HCT116 (cell line): Measurements from ENCODE around the gene IGSF3.

Experiments
- CEBPB ChIP-seq: IDR thresholded peaks from 2 replicates; pipeline ENCODE4 v1.6.1; 2012; ENCODE audit warnings: low read depth
- CTCF ChIP-seq, 3 experiments: fragments of 200-600 bp in 1 of 3; sonication (generic) in 1 of 3; IDR thresholded peaks in 2 of 3; conservative IDR thresholded peaks in 1 of 3; 2 replicates each; pipeline ENCODE4 v1.5.1; 2012 to 2017; ENCODE audit warnings: low read depth in 2 of 3, low read length in 2 of 3, antibody characterized with exemption in 1 of 3, borderline replicate concordance in 1 of 3, control low read depth in 1 of 3, mild to moderate bottlenecking in 1 of 3, mixed read lengths in 1 of 3, mixed run types in 1 of 3, moderate library complexity in 1 of 3; ENCODE audit not compliant: insufficient read depth in 1 of 3
- EGR1 ChIP-seq: IDR thresholded peaks from 2 replicates; pipeline ENCODE4 v1.6.1; 2012; ENCODE audit warnings: low read depth
- EZH2 ChIP-seq: fragments of 200-600 bp; sonication (generic); IDR thresholded peaks from 2 replicates; pipeline ENCODE4 v1.6.1; 2017; ENCODE audit warnings: antibody characterized with exemption, mixed run types
- JUND ChIP-seq: IDR thresholded peaks from 2 replicates; pipeline ENCODE4 v1.6.1; 2012
- POLR2A ChIP-seq: IDR thresholded peaks from 2 replicates; pipeline ENCODE4 v1.7.0; 2011; ENCODE audit warnings: borderline replicate concordance; ENCODE audit not compliant: insufficient read depth, insufficient read length; ENCODE audit errors: extremely low read depth
- RAD21 ChIP-seq: IDR thresholded peaks from 2 replicates; pipeline ENCODE4 v1.6.1; 2012; ENCODE audit warnings: low read depth, mild to moderate bottlenecking
- TCF7L2 ChIP-seq: IDR thresholded peaks from 2 replicates; pipeline ENCODE4 v1.7.0; 2011; ENCODE audit warnings: borderline replicate concordance, inconsistent platforms; ENCODE audit not compliant: insufficient read depth, insufficient read length; ENCODE audit errors: extremely low read depth
- YY1 ChIP-seq: IDR thresholded peaks from 2 replicates; pipeline ENCODE4 v1.6.1; 2011; ENCODE audit warnings: low read length, low read depth, moderate library complexity, mild to moderate bottlenecking; ENCODE audit not compliant: insufficient replicate concordance; ENCODE audit errors: extremely low read depth
- ZNF274 ChIP-seq: fragments of 200-500 bp; sonication (Bioruptor generic); IDR thresholded peaks from 2 replicates; pipeline ENCODE4 v1.6.1; 2014; ENCODE audit warnings: mild to moderate bottlenecking, low read depth, low read length, inconsistent platforms

GRCh38 chr1:116572771-116573430 lies 94.6 kb downstream of the IGSF3 start:
- TF ChIP-seq CEBPB (no peak), CTCF (IDR thresholded peaks at IDR 0.05 in 2 of 3, conservative IDR thresholded peaks at IDR 0.05 in 1 of 3; ENCODE audit: borderline replicate concordance in 1 of 3, insufficient read depth in 1 of 3, low read depth in 2 of 3, low read length in 2 of 3) (no peak), POLR2A (no peak), RAD21 (no peak), JUND (no peak), ZNF274 (no peak), YY1 (no peak), EZH2 (no peak), EGR1 (no peak), TCF7L2 (no peak)
